Neural progenitor cell (in vitro differentiated cells): ENCODE results near the gene ARSB.

Experiments
- EZH2 ChIP-seq: fragments of 200-600 bp; sonication (generic); IDR thresholded peaks from 2 replicates; pipeline ENCODE4 v1.6.1; 2017; ENCODE audit warnings: antibody characterized with exemption, mild to moderate bottlenecking, moderate library complexity
- EZH2phosphoT487 ChIP-seq: fragments of 200-600 bp; sonication (generic); IDR thresholded peaks from 2 replicates; pipeline ENCODE4 v1.6.1; 2017; ENCODE audit warnings: antibody characterized with exemption
- TF ChIP-seq, protein P1 (sequence below): fragments of 200-600 bp; sonication (generic); IDR thresholded peaks from 2 replicates; pipeline ENCODE4 v1.5.1; 2017; ENCODE audit warnings: antibody characterized with exemption, mild to moderate bottlenecking

DNA sequence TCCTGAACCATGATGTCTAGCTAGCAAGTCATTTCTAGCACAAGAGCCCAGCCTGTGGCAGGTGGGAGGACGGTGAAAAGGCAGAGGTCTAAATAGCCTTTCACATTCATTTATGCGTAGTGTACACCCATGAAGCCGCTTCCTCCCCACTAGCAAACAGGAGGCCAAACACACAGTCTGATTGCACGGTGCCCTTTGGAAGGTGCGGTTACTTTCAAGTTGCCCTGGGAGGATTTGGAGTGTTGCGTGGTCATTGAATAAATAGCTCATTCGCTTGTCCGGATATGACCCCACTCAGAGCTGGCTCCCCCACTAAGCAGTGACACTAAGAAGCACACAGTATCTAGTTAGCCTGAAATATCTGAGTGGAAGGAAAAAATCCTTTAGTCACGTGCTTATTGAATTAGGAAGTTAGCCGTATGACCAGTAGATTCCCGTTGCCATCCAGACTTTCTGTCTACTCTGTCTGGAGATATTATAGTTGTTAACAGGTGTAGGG lies 664 bp upstream of the ARSB start:
- TF ChIP-seq, protein P1, sequence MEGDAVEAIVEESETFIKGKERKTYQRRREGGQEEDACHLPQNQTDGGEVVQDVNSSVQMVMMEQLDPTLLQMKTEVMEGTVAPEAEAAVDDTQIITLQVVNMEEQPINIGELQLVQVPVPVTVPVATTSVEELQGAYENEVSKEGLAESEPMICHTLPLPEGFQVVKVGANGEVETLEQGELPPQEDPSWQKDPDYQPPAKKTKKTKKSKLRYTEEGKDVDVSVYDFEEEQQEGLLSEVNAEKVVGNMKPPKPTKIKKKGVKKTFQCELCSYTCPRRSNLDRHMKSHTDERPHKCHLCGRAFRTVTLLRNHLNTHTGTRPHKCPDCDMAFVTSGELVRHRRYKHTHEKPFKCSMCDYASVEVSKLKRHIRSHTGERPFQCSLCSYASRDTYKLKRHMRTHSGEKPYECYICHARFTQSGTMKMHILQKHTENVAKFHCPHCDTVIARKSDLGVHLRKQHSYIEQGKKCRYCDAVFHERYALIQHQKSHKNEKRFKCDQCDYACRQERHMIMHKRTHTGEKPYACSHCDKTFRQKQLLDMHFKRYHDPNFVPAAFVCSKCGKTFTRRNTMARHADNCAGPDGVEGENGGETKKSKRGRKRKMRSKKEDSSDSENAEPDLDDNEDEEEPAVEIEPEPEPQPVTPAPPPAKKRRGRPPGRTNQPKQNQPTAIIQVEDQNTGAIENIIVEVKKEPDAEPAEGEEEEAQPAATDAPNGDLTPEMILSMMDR: no peak
- TF ChIP-seq EZH2phosphoT487 (no peak), EZH2 (no peak)
